ENCODE results near the gene NFKBIL1.
"Not testable (repeated sequence)": the region's sequence is repeated elsewhere in the genome, so short reads cannot be mapped to it uniquely, and the experiment has no call there.

NFKBIL1 gene

GRCh38 chr6:31535538-31536324 lies 11.7 kb upstream of the NFKBIL1 start:
- no peak for DNase-seq

GRCh38 chr6:31538805-31539400 lies 8.5 kb upstream of the NFKBIL1 start:
- DNase-seq: no peak

- DNase-seq: no peak
These were observed 6.8 kb upstream of the NFKBIL1 start for GRCh38 chr6:31540640-31541039.

GRCh38 chr6:31541059-31541657 lies 6.2 kb upstream of the NFKBIL1 start:
- DNase-seq: peak; percentile 50

GRCh38 chr6:31541658-31542521 lies 5.5 kb upstream of the NFKBIL1 start, which contains the start of gene DDX39B:
Gene DDX39B, minus strand, starts transcription at chr6:31542003. Its CDS starts 1,471 bp downstream, at chr6:31540532.
- peak; percentile 97 for DNase-seq

- DNase-seq: no peak
These were observed 3.8 kb upstream of the NFKBIL1 start for GRCh38 chr6:31543639-31544038.

GRCh38 chr6:31544676-31545075 lies 2.7 kb upstream of the NFKBIL1 start:
- DNase-seq: no peak

- DNase-seq: no peak
These were observed 2.1 kb upstream of the NFKBIL1 start for GRCh38 chr6:31545291-31545690.

GRCh38 chr6:31546339-31546957 lies 960 bp upstream of the NFKBIL1 start, which contains the start of gene ATP6V1G2:
Gene ATP6V1G2, minus strand, starts transcription at chr6:31546608. Its CDS starts 49 bp downstream, at chr6:31546559.
- DNase-seq: peak; percentile 90

GRCh38 chr6:31547727-31548543 lies 527 bp downstream of the NFKBIL1 start:
- no peak for DNase-seq

- no peak for DNase-seq
These were observed 1.1 kb downstream of the NFKBIL1 start for GRCh38 chr6:31548544-31548873.

- not testable (repeated sequence) for DNase-seq
These were observed 4.0 kb downstream of the NFKBIL1 start for GRCh38 chr6:31551371-31551770.

- DNase-seq: no peak
These were observed 8.9 kb downstream of the NFKBIL1 start for GRCh38 chr6:31556307-31556706.

GRCh38 chr6:31557443-31558317 lies 10.3 kb downstream of the NFKBIL1 start:
- no peak for DNase-seq

- DNase-seq: no peak
These were observed 10.9 kb downstream of the NFKBIL1 start for GRCh38 chr6:31558318-31558625.

GRCh38 chr6:31558631-31559500 lies 11.5 kb downstream of the NFKBIL1 start:
- no peak for DNase-seq

- DNase-seq: no peak
These were observed 12.2 kb downstream of the NFKBIL1 start for GRCh38 chr6:31559606-31559957.

GRCh38 chr6:31559958-31560696 lies 12.7 kb downstream of the NFKBIL1 start:
- DNase-seq: no peak

GRCh38 chr6:31560697-31561058 lies 13.3 kb downstream of the NFKBIL1 start:
- DNase-seq: no peak
